ENCODE measurements around the gene LYPD4. TPM values are rescaled to one million over a fixed set of nuclear protein-coding genes. Genes with fewer than 3 reads are reported as not detected.

The LYPD4 gene
- total RNA-seq, 1 donor from 2014 or later: not detected

- DNase-seq (ENCODE audit: low spot score): no peak
- H3K27me3 Mint-ChIP-seq (ENCODE audit: unreplicated experiment): peaks cover 5% of the 10 kb centered on the region
- TF ChIP-seq, protein P1, sequence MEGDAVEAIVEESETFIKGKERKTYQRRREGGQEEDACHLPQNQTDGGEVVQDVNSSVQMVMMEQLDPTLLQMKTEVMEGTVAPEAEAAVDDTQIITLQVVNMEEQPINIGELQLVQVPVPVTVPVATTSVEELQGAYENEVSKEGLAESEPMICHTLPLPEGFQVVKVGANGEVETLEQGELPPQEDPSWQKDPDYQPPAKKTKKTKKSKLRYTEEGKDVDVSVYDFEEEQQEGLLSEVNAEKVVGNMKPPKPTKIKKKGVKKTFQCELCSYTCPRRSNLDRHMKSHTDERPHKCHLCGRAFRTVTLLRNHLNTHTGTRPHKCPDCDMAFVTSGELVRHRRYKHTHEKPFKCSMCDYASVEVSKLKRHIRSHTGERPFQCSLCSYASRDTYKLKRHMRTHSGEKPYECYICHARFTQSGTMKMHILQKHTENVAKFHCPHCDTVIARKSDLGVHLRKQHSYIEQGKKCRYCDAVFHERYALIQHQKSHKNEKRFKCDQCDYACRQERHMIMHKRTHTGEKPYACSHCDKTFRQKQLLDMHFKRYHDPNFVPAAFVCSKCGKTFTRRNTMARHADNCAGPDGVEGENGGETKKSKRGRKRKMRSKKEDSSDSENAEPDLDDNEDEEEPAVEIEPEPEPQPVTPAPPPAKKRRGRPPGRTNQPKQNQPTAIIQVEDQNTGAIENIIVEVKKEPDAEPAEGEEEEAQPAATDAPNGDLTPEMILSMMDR (IDR thresholded peaks at IDR 0.05; ENCODE audit: unreplicated experiment): no peak
Observed at GRCh38 chr19:41851456-41851855, 7.0 kb upstream of the LYPD4 start.

GRCh38 chr19:41850381-41850780, 5.9 kb upstream of the LYPD4 start:
- H3K9me3 Mint-ChIP-seq (ENCODE audit: unreplicated experiment): no peaks in the 10 kb centered on the region
- H3K27ac Mint-ChIP-seq (ENCODE audit: unreplicated experiment): no peak overlapping the region
- TF ChIP-seq, protein P1 (IDR thresholded peaks at IDR 0.05; ENCODE audit: unreplicated experiment): no peak
- no peaks in the 10 kb centered on the region for H3K36me3 Mint-ChIP-seq (ENCODE audit: low read depth, unreplicated experiment)
- H3K27me3 Mint-ChIP-seq (ENCODE audit: unreplicated experiment): peaks cover 7% of the 10 kb centered on the region
- H3K4me3 Mint-ChIP-seq (ENCODE audit: unreplicated experiment): no peak overlapping the region
- H3K4me1 Mint-ChIP-seq (ENCODE audit: unreplicated experiment): peaks cover 4% of the 10 kb centered on the region
- DNase-seq (ENCODE audit: low spot score): no peak

More at GRCh38 chr19:41851456-41851855, 7.0 kb upstream of the LYPD4 start:
- Mint-ChIP-seq H3K36me3 (ENCODE audit: low read depth, unreplicated experiment) (no peaks in the 10 kb centered on the region), H3K27ac (ENCODE audit: unreplicated experiment) (no peak overlapping the region), H3K4me3 (ENCODE audit: unreplicated experiment) (no peak overlapping the region), H3K9me3 (ENCODE audit: unreplicated experiment) (no peaks in the 10 kb centered on the region), H3K4me1 (ENCODE audit: unreplicated experiment) (peaks cover 4% of the 10 kb centered on the region)

DNA sequence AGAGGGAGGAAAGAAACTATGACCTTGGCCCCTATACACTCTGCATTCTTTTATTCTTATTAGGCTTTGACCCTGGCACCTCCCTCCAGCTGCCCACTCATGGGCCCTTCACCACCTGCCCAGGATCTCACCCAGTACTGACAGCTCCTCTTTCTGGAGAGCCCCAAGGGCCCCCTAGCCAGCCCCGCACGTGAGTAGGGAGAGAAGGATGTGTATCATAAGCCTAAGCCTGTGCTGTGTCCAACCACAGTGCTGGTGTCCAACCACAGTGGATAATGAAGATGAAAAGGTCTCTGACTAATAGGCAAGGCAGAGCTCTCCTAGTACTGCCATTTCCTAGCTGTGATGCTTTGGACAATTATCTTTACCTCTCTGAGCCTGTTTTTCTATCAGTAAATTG, 4.6 kb upstream of the LYPD4 start:
- TF ChIP-seq, protein P1 (IDR thresholded peaks at IDR 0.05; ENCODE audit: unreplicated experiment): no peak
- Mint-ChIP-seq H3K4me3 (ENCODE audit: unreplicated experiment) (no peak overlapping the region), H3K4me1 (ENCODE audit: unreplicated experiment) (peaks cover 4% of the 10 kb centered on the region), H3K36me3 (ENCODE audit: low read depth, unreplicated experiment) (no peaks in the 10 kb centered on the region), H3K27ac (ENCODE audit: unreplicated experiment) (no peak overlapping the region), H3K9me3 (ENCODE audit: unreplicated experiment) (no peaks in the 10 kb centered on the region), H3K27me3 (ENCODE audit: unreplicated experiment) (peaks cover 8% of the 10 kb centered on the region)
- DNase-seq (ENCODE audit: low spot score): no peak

- Mint-ChIP-seq H3K27me3 (ENCODE audit: unreplicated experiment) (peaks cover 8% of the 10 kb centered on the region), H3K4me3 (ENCODE audit: unreplicated experiment) (no peak overlapping the region), H3K36me3 (ENCODE audit: low read depth, unreplicated experiment) (no peaks in the 10 kb centered on the region), H3K9me3 (ENCODE audit: unreplicated experiment) (no peaks in the 10 kb centered on the region), H3K4me1 (ENCODE audit: unreplicated experiment) (peaks cover 4% of the 10 kb centered on the region), H3K27ac (ENCODE audit: unreplicated experiment) (no peak overlapping the region)
- TF ChIP-seq, protein P1 (IDR thresholded peaks at IDR 0.05; ENCODE audit: unreplicated experiment): no peak
- DNase-seq (ENCODE audit: low spot score): no peak
Observed at GRCh38 chr19:41848666-41849065, 4.2 kb upstream of the LYPD4 start.

- no peaks in the 10 kb centered on the region for H3K9me3 Mint-ChIP-seq (ENCODE audit: unreplicated experiment)
- no peaks in the 10 kb centered on the region for H3K36me3 Mint-ChIP-seq (ENCODE audit: low read depth, unreplicated experiment)
- TF ChIP-seq, protein P1 (IDR thresholded peaks at IDR 0.05; ENCODE audit: unreplicated experiment): no peak
- H3K27ac Mint-ChIP-seq (ENCODE audit: unreplicated experiment): no peak overlapping the region
- H3K27me3 Mint-ChIP-seq (ENCODE audit: unreplicated experiment): peaks cover 11% of the 10 kb centered on the region
- H3K4me1 Mint-ChIP-seq (ENCODE audit: unreplicated experiment): peaks cover 4% of the 10 kb centered on the region
- H3K4me3 Mint-ChIP-seq (ENCODE audit: unreplicated experiment): no peak overlapping the region
- DNase-seq (ENCODE audit: low spot score): no peak
Observed at GRCh38 chr19:41847351-41848105, 3.0 kb upstream of the LYPD4 start.

Data from endothelial cell (in vitro differentiated cells).